Stomach (tissue), 4 donors: ENCODE data around the gene TMEM169.

Experiments
- CTCF ChIP-seq, 7 experiments: fragments of 450-650 bp in 4 of 7; fragments of 200-600 bp in 3 of 7; sonication (generic) in 3 of 7; IDR thresholded peaks; one replicate each; pipeline ENCODE4 v1.5.1; 2016 to 2019; ENCODE audit warnings: antibody characterized with exemption in 7 of 7, control low read depth in 2 of 7, mild to moderate bottlenecking in 1 of 7
- EP300 ChIP-seq: sonication (generic); formaldehyde crosslinking; IDR thresholded peaks from one replicate; pipeline ENCODE4 v1.6.1; 2017; ENCODE audit warnings: antibody characterized with exemption
- POLR2A ChIP-seq, 4 donors: fragments of 450-650 bp; IDR thresholded peaks; one replicate each; pipeline ENCODE4 v1.6.1; 2016; ENCODE audit warnings: antibody characterized with exemption in 4 of 4, control low read depth in 2 of 4, mild to moderate bottlenecking in 1 of 4, moderate library complexity in 1 of 4
- POLR2AphosphoS5 ChIP-seq, 3 donors: sonication (generic); formaldehyde crosslinking; IDR thresholded peaks; one replicate each; pipeline ENCODE4 v1.6.1; 2016; ENCODE audit warnings: antibody characterized with exemption in 3 of 3

- no peak for TF ChIP-seq POLR2A (IDR thresholded peaks at IDR 0.05)
- no peak for TF ChIP-seq EP300
- no peak for TF ChIP-seq CTCF (IDR thresholded peaks at IDR 0.05)
- TF ChIP-seq POLR2AphosphoS5 (IDR thresholded peaks at IDR 0.05): no peak
These were observed 53.3 kb downstream of the TMEM169 start for GRCh38 chr2:216134958-216135541.
